ENCODE results near the gene PICK1. TPM values are rescaled to one million over a fixed set of nuclear protein-coding genes. Genes with fewer than 3 reads are reported as not detected.

PICK1 gene
- total RNA-seq = 10 to 100 TPM; 34.3 to 40.4 TPM
- long read RNA-seq, transcript PICK1-201 (13 exons, 2,055 nt) = major isoform, 19 of 42 reads
- long read RNA-seq, transcript PICK1-202 (13 exons, 2,164 nt) = minor isoform, 5 of 42 reads
- long read RNA-seq, partial matches to known transcripts = 8 of 42 reads
- long read RNA-seq, other reads (novel, unspliced or antisense) = 10 of 42 reads

DNA sequence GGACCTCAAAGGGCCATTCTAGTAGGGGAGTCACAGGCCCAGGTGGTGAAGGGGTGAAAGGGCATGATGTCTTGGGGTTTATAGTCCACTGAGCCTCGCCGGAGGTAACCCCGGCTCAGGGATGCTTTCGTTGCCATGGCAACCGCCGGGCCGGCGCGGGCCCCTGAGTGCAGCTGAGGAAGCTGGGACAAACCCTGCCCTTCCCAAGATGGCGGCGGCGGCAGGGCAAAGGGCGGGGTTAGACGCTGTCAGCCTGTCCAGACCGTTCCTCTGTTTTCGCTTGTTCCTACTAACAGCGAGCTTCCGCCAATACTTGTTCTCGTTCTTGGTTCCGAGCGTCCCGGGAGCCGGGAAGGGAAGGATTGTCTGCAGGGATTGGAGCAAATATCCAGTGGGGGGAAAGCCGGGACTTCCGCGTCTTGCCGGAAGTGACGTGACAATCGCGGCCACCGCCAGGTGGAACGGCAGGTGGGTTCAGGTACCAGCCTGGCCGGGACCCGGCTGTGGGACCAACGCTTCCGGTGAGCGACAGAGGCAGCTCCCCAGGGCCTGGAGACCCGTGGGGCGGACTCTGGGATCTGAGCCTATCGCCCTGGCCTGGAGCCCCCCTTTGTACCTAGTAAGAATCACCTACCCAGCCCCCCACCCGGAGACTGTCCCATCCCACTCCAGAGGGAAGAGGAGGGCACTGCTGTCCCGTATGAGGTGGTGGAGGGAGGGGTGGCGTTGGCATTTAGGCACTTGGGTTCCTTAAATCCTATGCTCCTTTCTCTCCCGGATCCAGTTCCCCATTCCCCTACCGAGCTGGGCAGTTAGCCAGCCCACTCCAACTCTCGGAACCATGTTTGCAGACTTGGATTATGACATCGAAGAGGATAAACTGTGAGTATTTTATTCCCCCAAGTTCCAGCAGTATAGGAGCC, at the start of gene PICK1:
Gene PICK1 (plus strand): TSS at position 436 of the 923 bp plus-strand sequence. CDS start 406 bp downstream, at position 842.
- ATAC-seq = peak; percentile 89
- peak; percentile 84 to 91 for DNase-seq
- intact Hi-C loops (cut with DNase I, micrococcal nuclease) = loop anchor here in 1 of 2 donors (10.0 kb wide), 1 partner anchor 508 kb away; no protein-coding TSS in a partner anchor

DNA sequence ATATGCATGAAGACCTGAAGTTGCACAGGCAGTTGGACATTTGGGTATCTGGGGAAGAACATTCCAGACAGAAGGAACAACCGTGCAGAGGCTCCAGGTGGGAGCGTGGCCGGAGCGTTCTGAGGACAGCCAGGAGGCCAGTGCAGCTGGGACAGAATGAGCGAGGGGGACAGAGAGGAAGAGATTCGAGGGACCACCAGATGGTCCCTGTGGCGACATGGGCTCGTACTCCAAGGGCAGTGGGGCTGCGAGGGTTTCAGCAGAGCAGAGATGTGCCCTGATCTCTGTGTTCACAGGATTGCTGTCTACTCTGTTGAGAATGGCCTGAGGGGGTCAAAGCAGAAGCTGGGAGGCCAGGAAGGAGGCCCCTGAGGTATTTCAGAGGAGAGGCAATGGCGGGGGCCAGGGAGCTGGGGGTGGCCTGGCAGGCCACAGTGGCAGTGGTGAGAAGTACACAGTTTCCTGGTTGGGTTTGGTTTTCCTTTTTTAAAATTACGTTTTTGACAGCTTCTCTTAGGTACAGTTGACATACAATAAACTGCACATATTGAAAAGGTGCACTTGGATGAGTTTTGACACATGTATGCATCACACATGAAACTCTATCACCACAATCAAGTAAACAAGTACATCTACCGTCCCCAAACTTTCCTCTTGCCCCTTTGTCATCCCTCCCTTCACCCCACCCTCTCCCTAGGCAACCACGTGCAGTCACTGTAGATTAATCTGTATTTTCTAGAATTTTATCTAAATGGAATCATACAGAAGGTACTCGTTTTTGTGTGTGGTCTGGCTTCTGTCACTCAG, 48.0 kb upstream of the PICK1 start:
- intact Hi-C loops (cut with DNase I, micrococcal nuclease) = no loop called here
- ATAC-seq (no peak), DNase-seq (no peak)

GRCh38 chr22:38012604-38013072, 44.6 kb upstream of the PICK1 start:
- ATAC-seq (no peak), DNase-seq (no peak)
- intact Hi-C loops (cut with DNase I, micrococcal nuclease) = no loop called here

- ATAC-seq (no peak), DNase-seq (no peak)
- intact Hi-C loops (cut with DNase I, micrococcal nuclease) = no loop called here
Measured at GRCh38 chr22:38014083-38014482, 43.1 kb upstream of the PICK1 start.

GRCh38 chr22:38016182-38017151, 40.7 kb upstream of the PICK1 start:
- DNase-seq (peak; percentile 63 to 69), ATAC-seq (peak; percentile 85)
- intact Hi-C loops (cut with DNase I, micrococcal nuclease) = no loop called here

GRCh38 chr22:38017272-38017920, 39.8 kb upstream of the PICK1 start:
- DNase-seq (peak; percentile 79 to 81), ATAC-seq (peak; percentile 78)
- intact Hi-C loops (cut with DNase I, micrococcal nuclease) = no loop called here

- DNase-seq (no peak), ATAC-seq (no peak)
- intact Hi-C loops (cut with DNase I, micrococcal nuclease) = no loop called here
Measured at GRCh38 chr22:38017939-38018885, 39.0 kb upstream of the PICK1 start.

GRCh38 chr22:38018938-38019827, 38.0 kb upstream of the PICK1 start:
- DNase-seq (no peak), ATAC-seq (no peak)
- intact Hi-C loops (cut with DNase I, micrococcal nuclease) = no loop called here

DNA sequence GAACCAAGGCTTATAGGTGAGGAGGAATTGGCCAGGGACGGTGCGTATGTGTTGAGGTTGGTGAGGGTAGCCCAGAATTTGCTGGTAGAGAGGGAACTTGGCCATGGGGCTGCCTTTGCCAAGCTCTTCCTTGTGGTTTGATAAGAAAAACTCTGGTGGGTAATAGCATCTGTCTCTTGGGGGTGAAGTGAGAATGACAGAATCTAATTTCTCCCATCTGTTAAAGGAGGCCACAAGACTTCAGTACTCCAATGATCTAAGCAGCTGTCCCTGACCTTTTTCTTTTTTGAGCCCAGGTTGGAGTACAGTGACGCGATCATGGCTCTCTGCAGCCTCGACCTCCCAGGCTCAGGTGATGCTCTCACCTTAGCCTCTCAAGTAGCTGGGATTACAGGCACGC, 36.0 kb upstream of the PICK1 start:
- DNase-seq (no peak), ATAC-seq (no peak)
- intact Hi-C loops (cut with DNase I, micrococcal nuclease) = no loop called here

- ATAC-seq = no peak
- intact Hi-C loops (cut with DNase I, micrococcal nuclease) = no loop called here
- DNase-seq = no peak
Measured at GRCh38 chr22:38023045-38023444, 34.2 kb upstream of the PICK1 start.

DNA sequence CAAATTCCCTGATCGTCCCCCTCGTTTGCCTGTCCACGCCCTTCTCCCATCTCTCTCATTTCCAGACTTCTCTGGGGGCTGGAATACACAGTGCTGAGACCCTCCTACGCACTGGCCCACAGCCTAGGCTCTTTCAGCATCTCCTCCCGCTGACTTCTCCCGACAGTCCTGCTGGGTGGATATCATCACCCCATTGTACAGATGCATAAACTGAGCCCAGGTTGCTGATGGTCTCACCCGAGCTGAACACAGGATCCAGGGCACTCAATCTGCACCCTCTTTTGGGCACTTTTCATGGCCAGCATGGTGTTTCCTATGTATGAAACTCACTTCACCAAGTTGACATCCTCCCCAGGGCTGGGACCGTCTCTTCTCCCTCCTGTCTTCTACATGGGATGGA, 31.7 kb upstream of the PICK1 start:
- intact Hi-C loops (cut with DNase I, micrococcal nuclease) = no loop called here
- no peak for ATAC-seq
- DNase-seq = no peak

- intact Hi-C loops (cut with DNase I, micrococcal nuclease) = no loop called here
- no peak for ATAC-seq
- DNase-seq = no peak
Measured at GRCh38 chr22:38026130-38027111, 30.8 kb upstream of the PICK1 start.

DNA sequence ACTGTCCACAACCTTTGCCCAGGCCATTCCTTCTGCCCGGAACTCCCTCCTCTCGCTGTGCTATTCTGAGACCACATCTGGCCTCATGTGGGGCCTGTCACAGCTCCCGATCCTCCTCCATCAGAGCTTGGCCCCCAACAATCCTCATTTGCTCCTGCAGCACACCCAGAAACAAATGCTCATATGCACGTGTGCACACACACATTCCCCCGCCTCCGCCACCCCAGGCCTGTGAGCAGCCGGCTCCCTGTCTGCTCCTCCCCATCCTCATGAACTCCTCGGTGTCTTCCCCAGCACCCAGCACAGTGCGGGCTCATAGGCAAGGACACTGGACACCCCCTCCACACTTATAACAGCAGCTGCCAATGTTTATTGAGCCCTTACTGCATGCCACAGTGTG, 29.7 kb upstream of the PICK1 start:
- intact Hi-C loops (cut with DNase I, micrococcal nuclease) = no loop called here
- ATAC-seq (no peak), DNase-seq (no peak)

- DNase-seq (no peak), ATAC-seq (no peak)
- intact Hi-C loops (cut with DNase I, micrococcal nuclease) = no loop called here
Measured at GRCh38 chr22:38028344-38029130, 28.7 kb upstream of the PICK1 start.

Data from left colon (tissue), 2 donors.